HG03521 (cell line): ENCODE results near the gene FCAMR.

Experiments used
- ATAC-seq: cut with Tn5 transposase; IDR thresholded peaks from one replicate; pipeline ENCODE4 v1.9.1; 2021; ENCODE audit warnings: mild to moderate bottlenecking, moderate library complexity; ENCODE audit not compliant: unreplicated experiment

The FCAMR gene

GRCh38 chr1:206958144-206958543 lies 12.1 kb downstream of the FCAMR start:
- ATAC-seq = no peak

DNA sequence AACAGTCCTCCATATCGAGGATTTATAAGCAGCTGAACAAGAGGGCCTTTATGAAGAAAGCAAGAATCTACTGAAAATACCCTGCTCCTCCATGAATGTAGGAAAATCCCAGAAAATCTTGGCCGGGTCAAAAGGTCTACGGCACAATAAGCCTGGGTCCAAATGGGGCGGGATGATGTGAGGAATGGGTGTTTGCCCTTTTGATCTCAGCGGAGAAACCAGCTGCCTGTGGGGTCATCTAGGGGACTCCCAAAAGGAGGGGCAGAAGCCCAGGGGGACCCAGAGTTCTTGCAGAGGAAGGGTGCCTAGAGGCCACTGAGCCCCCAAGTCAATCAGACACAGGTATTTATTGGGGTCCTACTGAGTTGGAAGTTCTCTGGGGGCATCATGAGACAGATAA lies 12.6 kb downstream of the FCAMR start:
- ATAC-seq = no peak

DNA sequence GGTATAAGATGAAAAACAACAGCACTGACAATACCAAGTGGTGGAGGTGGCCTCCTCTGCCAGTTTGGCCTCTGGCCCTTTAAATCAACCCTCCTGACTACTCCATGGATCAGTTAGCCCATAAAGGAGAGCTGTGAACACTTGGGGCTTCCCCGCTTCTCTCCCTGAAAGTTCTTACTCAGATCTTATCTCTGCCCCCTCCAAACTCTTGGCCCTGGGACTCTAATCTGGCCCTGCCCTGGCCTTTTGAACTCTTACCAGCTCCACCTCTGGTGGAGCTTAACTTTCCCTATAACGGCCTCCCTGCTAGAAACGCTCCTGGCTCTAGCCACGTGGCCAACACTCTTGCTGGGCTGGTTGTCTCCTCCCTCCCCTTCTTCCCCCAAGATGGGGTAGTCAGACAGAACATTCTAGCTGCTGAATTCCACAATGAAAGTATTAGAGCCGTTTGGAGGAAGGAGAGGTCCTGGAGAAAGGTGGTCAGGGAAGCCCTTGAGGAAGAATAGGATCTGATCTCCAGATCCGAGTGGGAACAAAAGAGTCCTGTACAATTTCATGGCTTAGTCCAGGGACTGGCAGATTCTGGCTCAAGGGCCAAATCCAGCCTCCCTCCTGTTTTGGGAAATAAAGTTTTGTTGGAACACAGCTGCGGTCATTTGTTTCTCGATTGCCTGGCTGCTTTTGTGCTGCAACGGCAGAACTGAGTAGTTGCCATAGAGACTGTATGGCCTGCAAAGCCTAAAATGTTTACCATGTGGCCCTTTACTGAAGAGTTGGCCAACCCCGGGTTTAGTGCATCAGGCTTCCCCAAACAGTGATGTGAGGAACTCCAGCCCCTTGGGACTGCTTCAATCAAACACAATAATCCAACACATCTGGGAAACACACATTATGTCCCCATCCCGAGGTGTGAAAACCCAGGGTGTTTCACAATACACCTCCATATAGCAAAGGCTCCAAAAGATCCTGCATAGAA lies 14.5 kb downstream of the FCAMR start:
- ATAC-seq = no peak

GRCh38 chr1:206954459-206955342 lies 15.6 kb downstream of the FCAMR start:
- ATAC-seq = no peak

DNA sequence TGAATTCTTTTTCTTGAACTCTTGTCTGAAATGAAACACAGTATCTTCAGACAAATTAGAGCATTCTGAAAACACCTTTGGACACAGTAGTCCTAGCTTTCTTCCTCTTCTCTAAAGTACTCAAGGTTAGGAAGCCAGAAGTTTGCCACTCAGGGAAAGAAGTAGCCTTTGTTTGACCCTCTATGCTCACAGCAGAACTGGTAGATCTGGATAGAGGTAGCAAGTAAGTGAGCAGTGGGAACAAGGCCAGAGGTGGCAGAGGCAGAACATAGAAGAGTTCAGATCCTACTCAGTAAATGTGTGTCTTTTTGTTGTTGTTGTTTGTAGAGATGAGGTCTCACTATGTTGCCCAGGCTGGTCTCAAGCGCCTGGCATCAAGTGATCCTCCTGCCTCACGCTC lies 16.6 kb downstream of the FCAMR start:
- no peak for ATAC-seq

- no peak for ATAC-seq
Observed at GRCh38 chr1:206953126-206953525, 17.1 kb downstream of the FCAMR start.

DNA sequence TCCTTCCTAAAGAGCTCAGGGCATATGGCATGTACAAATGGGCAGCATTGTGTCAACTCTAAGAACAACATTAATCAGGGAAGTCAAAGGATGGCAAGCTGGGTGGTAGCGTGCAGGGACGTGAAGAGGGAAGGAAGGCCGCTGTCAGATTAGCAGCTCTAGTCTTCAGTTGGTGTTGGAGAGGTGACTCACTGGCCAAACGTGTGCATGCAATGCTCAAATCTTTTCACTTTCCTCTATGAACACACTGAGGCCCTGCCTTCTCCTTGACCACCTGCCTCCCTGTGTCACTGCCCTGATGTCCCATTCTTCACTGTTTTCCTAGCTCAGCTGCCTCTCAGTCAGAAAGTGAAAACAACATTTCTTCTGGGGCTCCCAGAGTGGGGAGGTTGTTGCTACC lies 18.1 kb downstream of the FCAMR start:
- ATAC-seq = no peak

- no peak for ATAC-seq
Observed at GRCh38 chr1:206951318-206952100, 18.8 kb downstream of the FCAMR start.

- ATAC-seq = no peak
Observed at GRCh38 chr1:206949641-206950040, 20.6 kb downstream of the FCAMR start.

DNA sequence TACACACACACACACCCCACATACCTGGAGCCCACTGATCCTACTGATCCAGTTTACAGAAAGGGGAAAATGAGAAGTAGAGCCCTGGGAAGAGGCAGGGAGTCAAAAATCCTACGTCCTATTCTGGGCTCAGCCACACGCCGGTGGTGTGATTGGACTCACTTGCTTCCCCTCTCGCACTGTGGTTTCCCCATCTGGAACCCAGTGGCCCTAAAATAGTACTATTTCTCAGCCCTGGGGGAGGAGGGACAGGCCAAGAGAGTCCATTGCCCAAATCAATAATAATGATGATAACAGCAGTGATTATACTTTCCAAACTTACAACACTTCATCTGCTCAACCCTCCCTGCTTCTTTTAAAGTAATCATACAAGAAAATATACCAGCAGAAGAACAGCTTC lies 21.1 kb downstream of the FCAMR start:
- ATAC-seq = no peak

GRCh38 chr1:206947255-206947654 lies 23.0 kb downstream of the FCAMR start:
- ATAC-seq = no peak

DNA sequence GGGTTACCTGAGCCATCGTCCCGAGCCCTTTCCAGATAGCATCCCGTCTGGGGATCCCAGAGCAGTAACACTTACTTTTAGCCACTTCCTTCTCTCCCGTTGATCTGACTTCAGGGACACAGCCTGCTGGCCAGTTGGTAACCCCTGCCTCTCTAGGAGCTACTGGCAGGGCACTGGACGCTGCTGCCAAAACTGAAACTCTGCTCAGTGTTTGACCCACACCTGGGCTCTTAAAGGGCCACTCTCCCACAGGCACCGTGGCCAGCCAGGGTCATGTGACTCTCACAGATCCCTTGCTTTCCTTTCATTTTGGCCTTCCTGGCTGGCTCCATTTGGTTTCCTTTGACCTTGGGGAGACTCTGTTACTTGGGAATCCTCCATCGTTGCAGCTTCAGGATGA lies 24.0 kb downstream of the FCAMR start, which contains the start of gene PIGR:
Gene PIGR, minus strand, starts transcription at position 206 of the 400 bp plus-strand sequence. CDS start 5,935 bp downstream, outside the sequence.
- no peak for ATAC-seq

DNA sequence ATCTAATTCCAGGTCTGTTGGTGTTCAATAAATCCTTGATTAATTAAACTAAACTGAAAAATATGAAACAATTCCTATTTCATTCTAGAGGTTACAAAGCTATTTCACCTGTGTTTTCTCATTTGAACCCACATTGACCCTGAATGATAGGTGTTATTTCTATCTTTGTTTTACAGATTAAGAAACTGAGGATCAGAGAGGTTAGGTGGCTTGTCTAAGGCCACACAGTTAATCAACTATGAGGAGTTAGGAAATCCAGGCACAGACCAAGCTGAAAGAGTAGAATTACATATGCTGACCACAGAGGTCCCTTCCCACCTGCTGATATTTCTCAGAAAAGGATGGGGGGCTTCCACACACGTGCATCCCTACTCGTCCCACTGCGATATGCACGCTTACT lies 24.5 kb downstream of the FCAMR start:
- ATAC-seq = no peak

GRCh38 chr1:206944703-206945102 lies 25.6 kb downstream of the FCAMR start:
- ATAC-seq = no peak

DNA sequence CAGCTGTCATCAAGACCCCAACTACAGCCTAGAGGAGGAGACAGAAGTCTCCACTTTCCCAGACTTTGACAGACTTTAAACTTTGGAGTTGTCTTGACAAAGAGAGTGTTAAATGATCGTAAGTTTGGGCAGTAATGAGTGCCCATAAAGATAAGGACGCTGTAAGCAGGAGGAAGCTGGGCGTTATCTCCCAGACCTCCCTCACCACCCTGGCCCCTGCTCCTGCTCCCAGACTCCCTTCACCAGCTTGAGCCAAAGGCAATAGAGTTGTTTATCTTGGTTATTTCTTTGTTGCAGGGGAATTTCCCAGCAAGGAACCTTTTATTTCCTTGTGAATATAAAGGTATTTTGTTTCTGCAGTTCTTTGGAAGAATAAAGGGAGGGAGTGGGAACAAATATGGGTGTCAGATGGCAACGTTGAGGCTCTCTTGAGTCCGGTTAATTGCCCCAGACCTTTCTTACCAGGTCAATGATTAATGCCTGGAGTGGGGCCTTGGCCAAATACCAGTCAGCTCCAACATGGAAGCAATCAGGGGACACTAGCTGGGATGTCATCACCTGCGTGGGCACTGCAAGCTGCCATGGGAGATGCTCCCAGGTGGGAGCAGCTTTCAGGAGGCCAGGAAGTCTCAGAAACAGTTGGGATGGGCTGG lies 28.4 kb downstream of the FCAMR start:
- no peak for ATAC-seq

- no peak for ATAC-seq
Observed at GRCh38 chr1:206940588-206940936, 29.7 kb downstream of the FCAMR start.

GRCh38 chr1:206939841-206940587 lies 30.2 kb downstream of the FCAMR start:
- ATAC-seq = no peak

- ATAC-seq = no peak
Observed at GRCh38 chr1:206939131-206939530, 31.1 kb downstream of the FCAMR start.

GRCh38 chr1:206937425-206937824 lies 32.8 kb downstream of the FCAMR start:
- ATAC-seq = no peak
